Naive thymus-derived CD4-positive, alpha-beta T cell (primary cell): ENCODE results near the gene AUH. TPM values are rescaled to one million over a fixed set of nuclear protein-coding genes. Genes with fewer than 3 reads are reported as not detected.
"Not testable (repeated sequence)": the region's sequence is repeated elsewhere in the genome, so short reads cannot be mapped to it uniquely, and the experiment has no call there.

Experiments
- ATAC-seq: fragments of 150-1000 bp; cut with Tn5 transposase; 2 replicates; pipeline ENCODE4 v1.10.0; 2021; ENCODE audit warnings: mild to moderate bottlenecking, moderate library complexity
- CTCF ChIA-PET: fragments of 350-600 bp; sonication (Branson Sonifier 250); formaldehyde crosslinking; loops from one replicate; lab custom pipeline; 2021; ENCODE audit warnings: antibody characterized with exemption; lab: Charles Lee
- POLR2A ChIA-PET: fragments of 350-600 bp; sonication (Branson Sonifier 250); formaldehyde crosslinking; loops from one replicate; lab custom pipeline; 2021; ENCODE audit warnings: antibody characterized with exemption, inconsistent platforms; lab: Charles Lee
- DNase-seq, 9 donors: peaks; one replicate each; pipeline versions ENCODE4 v3.0.0 to v3.0.0-alpha.2; 2020 to 2022; ENCODE audit warnings: mixed read lengths in 1 of 9
- H3K27ac ChIP-seq: one replicate; pipeline ENCODE4 v1.7.0; 2013; ENCODE audit warnings: mild to moderate bottlenecking, low read depth, low read length, moderate library complexity
- H3K27me3 ChIP-seq, 2 donors: one replicate each; pipeline ENCODE4 v1.7.0; 2013; ENCODE audit warnings: low read length in 2 of 2, mild to moderate bottlenecking in 2 of 2, moderate library complexity in 2 of 2; ENCODE audit not compliant: control insufficient read depth in 2 of 2, insufficient read depth in 2 of 2
- H3K36me3 ChIP-seq, 3 experiments: 1 replicate in 2 of 3; 2 replicates in 1 of 3; pipeline ENCODE4 v1.7.0; 2013; ENCODE audit warnings: low read length in 3 of 3, mild to moderate bottlenecking in 3 of 3, moderate library complexity in 1 of 3; ENCODE audit not compliant: insufficient read depth in 3 of 3, control insufficient read depth in 2 of 3
- H3K4me1 ChIP-seq, 2 donors: one replicate each; pipeline ENCODE4 v1.7.0; 2013; ENCODE audit warnings: low read length in 2 of 2, mild to moderate bottlenecking in 2 of 2, moderate library complexity in 1 of 2; ENCODE audit not compliant: control insufficient read depth in 2 of 2, insufficient read depth in 2 of 2
- H3K4me3 ChIP-seq: 2 replicates; pipeline ENCODE4 v1.7.0; 2013; ENCODE audit warnings: mild to moderate bottlenecking, low read length
- H3K9me3 ChIP-seq, 3 experiments: 1 replicate in 2 of 3; 2 replicates in 1 of 3; pipeline ENCODE4 v1.7.0; 2013; ENCODE audit warnings: low read length in 3 of 3; ENCODE audit not compliant: control insufficient read depth in 2 of 3
- H3K27ac Mint-ChIP-seq, 9 donors: one replicate each; pipeline ENCODE4 v1.8.0; 2020 to 2022; ENCODE audit warnings: mixed read lengths in 9 of 9, mild to moderate bottlenecking in 8 of 9, moderate library complexity in 5 of 9, inconsistent platforms in 2 of 9
- H3K27me3 Mint-ChIP-seq, 5 donors: one replicate each; pipeline ENCODE4 v1.8.0; 2021 to 2022; ENCODE audit warnings: mixed read lengths in 5 of 5, mild to moderate bottlenecking in 1 of 5
- H3K36me3 Mint-ChIP-seq, 5 donors: one replicate each; pipeline ENCODE4 v1.8.0; 2020 to 2022; ENCODE audit warnings: mixed read lengths in 5 of 5, mild to moderate bottlenecking in 3 of 5, inconsistent platforms in 1 of 5
- H3K4me1 Mint-ChIP-seq, 7 donors: one replicate each; pipeline ENCODE4 v1.8.0; 2020 to 2022; ENCODE audit warnings: mixed read lengths in 7 of 7, mild to moderate bottlenecking in 3 of 7, inconsistent platforms in 1 of 7
- H3K4me3 Mint-ChIP-seq, 10 donors: one replicate each; pipeline ENCODE4 v1.8.0; 2020 to 2022; ENCODE audit warnings: mild to moderate bottlenecking in 10 of 10, mixed read lengths in 10 of 10, moderate library complexity in 6 of 10, inconsistent platforms in 2 of 10
- H3K9me3 Mint-ChIP-seq, 11 donors: one replicate each; pipeline ENCODE4 v1.8.0; 2020 to 2022; ENCODE audit warnings: mixed read lengths in 11 of 11, mild to moderate bottlenecking in 4 of 11, inconsistent platforms in 1 of 11, moderate library complexity in 1 of 11
- intact Hi-C, 2 donors: fragments of 100-400 bp; cut with micrococcal nuclease; formaldehyde crosslinking; loops; one replicate each; pipeline ENCODE4 v1.15.1; 2023
- polyA plus RNA-seq, 2 donors: library from polyadenylated mRNA; unstranded; fragments of 300-500 nt; fragmentation: Illumina TruSeq; gene quantifications; one replicate each; pipeline ENCODE4 v1.2.3, GENCODE V29; 2021
- total RNA-seq, 6 experiments: library from RNA in 5 of 6; stranded (reverse) in 5 of 6; gene quantifications; 1 replicate in 5 of 6; 2 replicates in 1 of 6; pipeline ENCODE4 v1.2.3 and lab custom pipeline; 2021 to 2026

Gene AUH
- total and polyA plus RNA-seq, 7 experiments from 2014 or later: 11.6 to 30.1 (median 17.8) TPM

- Mint-ChIP-seq H3K27ac (peak overlapping the region in 3 of 9 donors; percentile 52 to 91 (median 90)), H3K27me3 (no peaks in the 10 kb centered on the region), H3K4me3 (peak overlapping the region in 1 of 10 donors; percentile 83), H3K9me3 (peaks cover 0 to 19% (median 5%) of the 10 kb centered on the region in 11 donors), H3K4me1 (peaks cover 13 to 52% (median 33%) of the 10 kb centered on the region in 7 donors), H3K36me3 (peaks cover 0 to 44% (median 0%) of the 10 kb centered on the region in 5 donors)
- H3K4me1 ChIP-seq: peaks cover 14 to 17% of the 10 kb centered on the region in 2 donors
- H3K9me3 ChIP-seq: no peaks in the 10 kb centered on the region
- ATAC-seq: no peak
- H3K27ac ChIP-seq: no peak overlapping the region
- no peak for DNase-seq
- H3K27me3 ChIP-seq: no peaks in the 10 kb centered on the region
- H3K4me3 ChIP-seq: no peak overlapping the region
- intact Hi-C loops: loop anchor here in 1 of 2 donors (5.0 kb wide), 1 partner anchor 155 kb away; the partner anchor contains the start of gene AUH
- POLR2A ChIA-PET: interaction anchor here (0.8 kb wide), 1 partner anchor 217 kb away, joined by 3 read pairs; the partner anchor contains the start of gene NFIL3
- CTCF ChIA-PET: no interaction called here
- H3K36me3 ChIP-seq: no peaks in the 10 kb centered on the region
Observed at GRCh38 chr9:91206806-91207205, 154.9 kb downstream of the AUH start.

DNA sequence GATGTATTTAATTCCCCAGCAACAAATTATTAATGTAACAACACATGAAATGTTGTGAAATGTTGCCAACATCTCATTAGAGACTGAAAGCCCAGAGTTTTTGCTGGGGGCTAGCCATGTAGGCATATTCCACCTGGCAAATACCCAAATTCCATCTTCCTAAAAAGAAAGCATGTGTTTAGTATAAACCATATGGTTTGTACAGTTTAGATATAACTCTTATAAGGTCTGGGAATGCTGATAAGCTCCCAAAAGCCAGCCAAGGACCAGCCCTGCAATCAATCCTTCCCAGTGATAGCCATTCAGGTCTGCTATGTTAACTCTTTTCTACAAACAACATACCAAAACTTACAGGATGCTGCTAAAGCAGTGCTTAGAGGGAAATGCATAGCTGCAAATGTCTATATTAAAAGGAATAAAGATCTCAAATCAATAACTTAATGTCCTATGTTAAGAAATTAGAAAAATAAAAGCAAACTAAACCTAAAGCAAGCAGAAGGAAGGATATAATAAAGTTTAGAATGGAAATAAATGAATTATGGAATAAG, 158.9 kb downstream of the AUH start:
- no peak for ATAC-seq
- H3K9me3 ChIP-seq: no peaks in the 10 kb centered on the region
- H3K27ac ChIP-seq: no peak overlapping the region
- H3K36me3 ChIP-seq: no peaks in the 10 kb centered on the region
- H3K4me3 Mint-ChIP-seq: no peak overlapping the region
- ChIA-PET POLR2A (no interaction called here), CTCF (no interaction called here)
- no peak overlapping the region for H3K27ac Mint-ChIP-seq
- intact Hi-C loops: no loop called here
- no peak for DNase-seq
- peaks cover 3 to 39% (median 14%) of the 10 kb centered on the region in 11 donors for H3K9me3 Mint-ChIP-seq
- no peaks in the 10 kb centered on the region for H3K27me3 ChIP-seq
- no peak overlapping the region for H3K4me3 ChIP-seq
- no peaks in the 10 kb centered on the region for H3K27me3 Mint-ChIP-seq
- peaks cover 6 to 9% of the 10 kb centered on the region in 2 donors for H3K4me1 ChIP-seq
- H3K36me3 Mint-ChIP-seq: peaks cover 0 to 53% (median 5%) of the 10 kb centered on the region in 5 donors
- H3K4me1 Mint-ChIP-seq: peaks cover 6 to 54% (median 13%) of the 10 kb centered on the region in 7 donors

GRCh38 chr9:91200692-91201336, 160.9 kb downstream of the AUH start:
- no peaks in the 10 kb centered on the region for H3K36me3 ChIP-seq
- H3K27me3 ChIP-seq: no peaks in the 10 kb centered on the region
- no peaks in the 10 kb centered on the region for H3K9me3 ChIP-seq
- Mint-ChIP-seq H3K27ac (no peak overlapping the region), H3K27me3 (no peaks in the 10 kb centered on the region), H3K4me3 (no peak overlapping the region), H3K4me1 (peaks cover 0 to 51% (median 0%) of the 10 kb centered on the region in 7 donors), H3K36me3 (peaks cover 0 to 57% (median 5%) of the 10 kb centered on the region in 5 donors), H3K9me3 (peaks cover 3 to 39% (median 14%) of the 10 kb centered on the region in 11 donors)
- ChIA-PET POLR2A (no interaction called here), CTCF (no interaction called here)
- H3K4me3 ChIP-seq: no peak overlapping the region
- H3K27ac ChIP-seq: no peak overlapping the region
- intact Hi-C loops: no loop called here
- DNase-seq (no peak), ATAC-seq (no peak)
- H3K4me1 ChIP-seq: no peaks in the 10 kb centered on the region

GRCh38 chr9:91199739-91200497, 161.8 kb downstream of the AUH start:
- ATAC-seq: peak; percentile 54
- H3K4me3 ChIP-seq: no peak overlapping the region

GRCh38 chr9:91198881-91199280, 162.8 kb downstream of the AUH start:
- ATAC-seq, H3K4me3 Mint-ChIP-seq, H3K27me3 Mint-ChIP-seq, DNase-seq, H3K27ac ChIP-seq, H3K9me3 ChIP-seq, H3K36me3 ChIP-seq, H3K4me3 ChIP-seq, H3K27me3 ChIP-seq, H3K27ac Mint-ChIP-seq, POLR2A ChIA-PET, CTCF ChIA-PET: not testable (repeated sequence)
- H3K9me3 Mint-ChIP-seq: peaks cover 3 to 34% (median 14%) of the 10 kb centered on the region in 11 donors
- H3K4me1 Mint-ChIP-seq: peaks cover 5 to 61% (median 15%) of the 10 kb centered on the region in 7 donors
- intact Hi-C loops: loop anchor here (10.0 kb wide), 2 partner anchors 54 to 284 kb away; no protein-coding TSS in a partner anchor
- H3K4me1 ChIP-seq: peaks cover 13 to 14% of the 10 kb centered on the region in 2 donors
- H3K36me3 Mint-ChIP-seq: peaks cover 0 to 47% (median 5%) of the 10 kb centered on the region in 5 donors

More at GRCh38 chr9:91199739-91200497, 161.8 kb downstream of the AUH start:
- CTCF ChIA-PET: no interaction called here
- POLR2A ChIA-PET: no interaction called here
- no peaks in the 10 kb centered on the region for H3K27me3 Mint-ChIP-seq
- H3K27ac Mint-ChIP-seq: no peak overlapping the region
- no peak overlapping the region for H3K27ac ChIP-seq
- intact Hi-C loops: loop anchor here (10.0 kb wide), 2 partner anchors 55 to 285 kb away; no protein-coding TSS in a partner anchor
- H3K9me3 ChIP-seq: no peaks in the 10 kb centered on the region
- H3K27me3 ChIP-seq: no peaks in the 10 kb centered on the region
- H3K36me3 Mint-ChIP-seq: peaks cover 0 to 54% (median 5%) of the 10 kb centered on the region in 5 donors
- H3K4me1 ChIP-seq: peaks cover 3% of the 10 kb centered on the region in 2 donors
- H3K9me3 Mint-ChIP-seq: peaks cover 3 to 39% (median 14%) of the 10 kb centered on the region in 11 donors
- H3K4me1 Mint-ChIP-seq: peaks cover 0 to 56% (median 5%) of the 10 kb centered on the region in 7 donors
- H3K36me3 ChIP-seq: no peaks in the 10 kb centered on the region
- no peak for DNase-seq
- H3K4me3 Mint-ChIP-seq: no peak overlapping the region

DNA sequence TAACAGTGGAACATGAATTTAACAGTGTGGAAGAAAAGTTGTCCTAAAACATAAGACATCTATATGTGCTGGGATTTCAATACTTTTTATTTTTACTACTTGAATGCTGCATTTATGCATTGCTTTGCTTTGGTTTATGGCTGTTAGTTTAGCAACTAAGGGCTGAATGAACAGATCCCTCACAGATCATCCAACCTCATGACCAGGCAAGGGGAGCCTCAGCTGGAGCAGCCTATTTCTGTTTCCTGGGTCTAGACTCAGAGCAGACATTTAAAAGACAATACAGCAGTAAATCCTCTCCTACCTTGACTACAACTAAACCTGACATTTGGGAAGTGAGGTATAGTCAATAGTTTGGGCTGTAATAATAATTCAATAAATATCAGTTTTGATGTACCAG, 163.3 kb downstream of the AUH start:
- no peak overlapping the region for H3K4me3 ChIP-seq
- H3K4me3 Mint-ChIP-seq: no peak overlapping the region
- H3K4me1 ChIP-seq: peaks cover 13 to 16% of the 10 kb centered on the region in 2 donors
- no peaks in the 10 kb centered on the region for H3K36me3 ChIP-seq
- ATAC-seq (no peak), DNase-seq (no peak)
- H3K4me1 Mint-ChIP-seq: peaks cover 6 to 65% (median 19%) of the 10 kb centered on the region in 7 donors
- ChIA-PET POLR2A (no interaction called here), CTCF (no interaction called here)
- intact Hi-C loops: loop anchor here (10.0 kb wide), 2 partner anchors 54 to 284 kb away; no protein-coding TSS in a partner anchor
- no peaks in the 10 kb centered on the region for H3K27me3 ChIP-seq
- H3K9me3 Mint-ChIP-seq: peaks cover 3 to 33% (median 14%) of the 10 kb centered on the region in 11 donors
- no peak overlapping the region for H3K27ac Mint-ChIP-seq
- no peaks in the 10 kb centered on the region for H3K9me3 ChIP-seq
- H3K27ac ChIP-seq: no peak overlapping the region
- H3K36me3 Mint-ChIP-seq: peaks cover 0 to 45% (median 5%) of the 10 kb centered on the region in 5 donors
- H3K27me3 Mint-ChIP-seq: no peaks in the 10 kb centered on the region
